ENCODE data around the gene NME2. TPM values are rescaled to one million over a fixed set of nuclear protein-coding genes. Genes with fewer than 3 reads are reported as not detected.

NME2 gene
- total RNA-seq (ENCODE audit: unreplicated experiment) = 476 TPM
- long read RNA-seq, transcript NME2-201 (4 exons, 568 nt) = minor isoform, 5 of 388 reads
- long read RNA-seq, transcript NME2-204 (5 exons, 749 nt) = minor isoform, 11 of 388 reads
- long read RNA-seq, transcript NME2-205 (5 exons, 826 nt) = major isoform, 328 of 388 reads
- long read RNA-seq, transcript NME2-202 (4 exons, 866 nt) = minor isoform, 31 of 388 reads
- long read RNA-seq, partial matches to known transcripts = 4 of 388 reads
- long read RNA-seq, other reads (novel, unspliced or antisense) = 7 of 388 reads

GRCh38 chr17:51166198-51166986, at the start of gene NME2:
Gene NME2 (plus strand): TSS chr17:51166411. CDS start chr17:51166831, 420 bp downstream.
- peak within 1 kb of the TSS; percentile 98 for H3K4me3 Mint-ChIP-seq (ENCODE audit: unreplicated experiment)
- peaks cover 29% of the 10 kb centered on the region for H3K36me3 Mint-ChIP-seq (ENCODE audit: low read depth, unreplicated experiment)
- peak within 1 kb of the TSS; percentile 91 for H3K27ac Mint-ChIP-seq (ENCODE audit: unreplicated experiment)
- peak; percentile 86 for DNase-seq (ENCODE audit: low spot score)
- TF ChIP-seq CTCF (IDR thresholded peaks at IDR 0.05; ENCODE audit: unreplicated experiment) = no peak
- H3K4me1 Mint-ChIP-seq (ENCODE audit: unreplicated experiment) = peaks cover 7% of the 10 kb centered on the region
- peaks cover 15% of the 10 kb centered on the region for H3K27me3 Mint-ChIP-seq (ENCODE audit: unreplicated experiment)
- H3K9me3 Mint-ChIP-seq (ENCODE audit: unreplicated experiment) = no peaks in the 10 kb centered on the region

- H3K4me3 Mint-ChIP-seq (ENCODE audit: unreplicated experiment) = peak overlapping the region; percentile 92
Observed at GRCh38 chr17:51118330-51119195, 47.6 kb upstream of the NME2 start.

GRCh38 chr17:51119415-51120356, 46.5 kb upstream of the NME2 start:
- no peak for TF ChIP-seq CTCF (IDR thresholded peaks at IDR 0.05; ENCODE audit: unreplicated experiment)
- H3K27ac Mint-ChIP-seq (ENCODE audit: unreplicated experiment) = peak overlapping the region; percentile 84
- peaks cover 4% of the 10 kb centered on the region for H3K36me3 Mint-ChIP-seq (ENCODE audit: low read depth, unreplicated experiment)
- H3K4me1 Mint-ChIP-seq (ENCODE audit: unreplicated experiment) = peaks cover 25% of the 10 kb centered on the region
- peaks cover 7% of the 10 kb centered on the region for H3K27me3 Mint-ChIP-seq (ENCODE audit: unreplicated experiment)
- DNase-seq (ENCODE audit: low spot score) = peak; percentile 45
- no peaks in the 10 kb centered on the region for H3K9me3 Mint-ChIP-seq (ENCODE audit: unreplicated experiment)
- H3K4me3 Mint-ChIP-seq (ENCODE audit: unreplicated experiment) = peak overlapping the region; percentile 92

More at GRCh38 chr17:51118330-51119195, 47.6 kb upstream of the NME2 start:
- peaks cover 25% of the 10 kb centered on the region for H3K4me1 Mint-ChIP-seq (ENCODE audit: unreplicated experiment)
- DNase-seq (ENCODE audit: low spot score) = no peak
- H3K36me3 Mint-ChIP-seq (ENCODE audit: low read depth, unreplicated experiment) = peaks cover 4% of the 10 kb centered on the region
- H3K27me3 Mint-ChIP-seq (ENCODE audit: unreplicated experiment) = peaks cover 7% of the 10 kb centered on the region
- no peak overlapping the region for H3K27ac Mint-ChIP-seq (ENCODE audit: unreplicated experiment)
- TF ChIP-seq CTCF (IDR thresholded peaks at IDR 0.05; ENCODE audit: unreplicated experiment) = no peak
- H3K9me3 Mint-ChIP-seq (ENCODE audit: unreplicated experiment) = no peaks in the 10 kb centered on the region

- Mint-ChIP-seq H3K9me3 (ENCODE audit: unreplicated experiment) (no peaks in the 10 kb centered on the region), H3K36me3 (ENCODE audit: low read depth, unreplicated experiment) (peaks cover 4% of the 10 kb centered on the region), H3K27ac (ENCODE audit: unreplicated experiment) (no peak overlapping the region), H3K4me1 (ENCODE audit: unreplicated experiment) (peaks cover 25% of the 10 kb centered on the region), H3K4me3 (ENCODE audit: unreplicated experiment) (peak overlapping the region; percentile 92), H3K27me3 (ENCODE audit: unreplicated experiment) (peaks cover 8% of the 10 kb centered on the region)
- no peak for TF ChIP-seq CTCF (IDR thresholded peaks at IDR 0.05; ENCODE audit: unreplicated experiment)
- no peak for DNase-seq (ENCODE audit: low spot score)
Observed at GRCh38 chr17:51120357-51120738, 45.9 kb upstream of the NME2 start.
